Renal cortical epithelial cell (primary cell): ENCODE data around the gene PNPLA6. TPM values are rescaled to one million over a fixed set of nuclear protein-coding genes. Genes with fewer than 3 reads are reported as not detected.

Experiments
- DNase-seq: peaks from one replicate; pipeline ENCODE4 v3.0.0-alpha.2; 2011; ENCODE audit warnings: low read depth
- total RNA-seq: library from RNA; depleted of rRNA; stranded (reverse); fragments of >200 nt; gene quantifications from 2 replicates; pipeline ENCODE4 v1.2.3, GENCODE V29; 2014

Gene PNPLA6
- total RNA-seq, 1 donor from 2014 or later: 149 TPM

DNA sequence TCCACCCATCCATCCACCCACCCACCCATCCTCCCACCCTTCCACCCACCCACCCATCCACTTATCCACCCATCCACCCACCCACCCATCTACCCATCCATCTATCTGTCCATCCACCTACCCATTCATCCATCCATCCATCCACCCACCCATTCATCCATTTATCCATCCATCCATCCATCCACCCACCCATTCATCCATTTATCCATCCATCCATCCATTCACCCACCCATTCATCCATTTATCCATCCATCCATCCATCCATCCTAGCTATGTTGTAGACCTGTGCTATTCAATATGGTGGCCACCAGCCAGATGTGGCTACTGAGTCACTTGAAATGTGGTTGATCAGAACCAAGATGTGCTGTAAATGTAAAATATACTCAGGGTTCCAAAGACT lies 65.2 kb downstream of the PNPLA6 start:
- DNase-seq: no peak

DNA sequence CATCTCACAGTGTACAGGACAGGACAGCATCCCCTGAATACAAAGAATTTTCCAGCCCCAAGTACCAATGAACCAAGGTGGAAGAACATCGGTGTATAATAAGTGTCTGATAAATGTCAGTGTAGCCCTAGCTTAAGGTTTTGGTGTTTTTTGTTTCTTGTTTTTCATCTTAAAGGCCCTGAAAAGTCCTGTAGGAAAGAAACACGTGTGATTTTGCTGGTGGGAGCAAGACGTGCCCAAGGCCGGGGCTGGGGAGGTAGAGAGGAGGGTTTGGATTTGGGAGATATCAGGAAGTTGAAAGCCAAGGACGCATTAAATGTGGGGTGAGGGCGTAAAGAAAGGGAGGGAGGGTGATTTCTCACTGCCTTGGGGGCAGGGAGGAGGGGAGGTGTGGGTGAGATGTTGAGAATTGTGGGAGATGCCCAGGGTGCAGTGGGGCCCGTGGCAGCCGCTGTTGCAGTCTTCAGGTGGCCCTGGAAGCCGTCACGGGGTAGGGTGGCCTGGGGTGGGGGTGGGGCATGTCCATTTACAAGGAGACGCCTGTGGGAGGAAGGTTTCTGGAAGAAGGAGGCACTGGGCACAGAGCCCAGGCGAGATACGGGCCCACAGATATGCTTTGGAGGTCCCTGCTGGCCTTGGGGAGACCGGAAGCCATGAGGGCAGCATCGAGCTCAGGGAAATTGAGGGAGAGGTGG lies 66.9 kb downstream of the PNPLA6 start:
- DNase-seq: no peak

DNA sequence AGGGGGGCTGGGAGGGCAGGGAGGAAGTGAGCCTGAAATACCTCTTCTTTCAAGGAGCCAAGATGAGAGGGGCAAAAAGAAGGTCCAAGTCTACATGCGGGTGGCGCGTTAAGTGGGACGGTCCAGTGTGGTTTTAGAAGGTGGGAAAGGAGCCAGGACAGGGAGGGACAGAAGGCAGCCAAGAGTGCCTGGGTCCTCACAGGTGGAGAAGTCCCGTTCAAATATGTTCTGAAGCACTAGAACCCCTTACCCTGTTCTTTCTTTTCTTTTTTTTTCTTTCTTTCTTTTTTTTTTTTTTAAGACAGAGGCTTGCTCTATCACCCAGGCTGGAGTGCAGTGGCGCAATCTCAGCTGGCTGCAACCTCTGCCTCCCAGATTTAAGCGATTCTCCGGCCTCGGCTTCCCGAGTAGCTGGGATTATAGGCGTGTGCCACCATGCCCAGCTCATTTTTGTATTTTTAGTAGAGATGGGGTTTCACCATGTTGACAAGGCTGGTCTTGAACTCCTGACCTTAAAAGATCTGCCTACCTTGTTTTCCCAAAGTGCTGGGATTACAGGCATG lies 67.5 kb downstream of the PNPLA6 start:
- no peak for DNase-seq

DNA sequence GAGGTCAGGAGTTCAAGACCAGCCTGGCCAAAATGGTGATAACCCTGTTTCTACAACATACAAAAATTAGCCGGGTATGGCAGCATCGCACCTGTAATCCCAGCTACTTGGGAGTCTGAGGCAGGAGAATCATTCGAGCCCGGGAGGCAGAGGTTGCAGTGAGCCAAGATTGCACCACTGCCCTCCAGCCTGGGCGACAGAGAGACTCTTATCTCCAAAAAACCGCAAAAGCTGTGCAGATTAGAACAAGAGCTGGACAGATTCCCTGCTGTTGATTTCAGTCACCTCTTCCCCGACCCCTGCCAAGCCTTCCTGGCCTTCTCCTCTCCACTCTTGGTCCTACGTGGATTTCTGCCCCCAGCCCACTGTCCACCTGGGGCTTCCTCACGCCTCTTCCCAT lies 68.4 kb downstream of the PNPLA6 start:
- no peak for DNase-seq

DNA sequence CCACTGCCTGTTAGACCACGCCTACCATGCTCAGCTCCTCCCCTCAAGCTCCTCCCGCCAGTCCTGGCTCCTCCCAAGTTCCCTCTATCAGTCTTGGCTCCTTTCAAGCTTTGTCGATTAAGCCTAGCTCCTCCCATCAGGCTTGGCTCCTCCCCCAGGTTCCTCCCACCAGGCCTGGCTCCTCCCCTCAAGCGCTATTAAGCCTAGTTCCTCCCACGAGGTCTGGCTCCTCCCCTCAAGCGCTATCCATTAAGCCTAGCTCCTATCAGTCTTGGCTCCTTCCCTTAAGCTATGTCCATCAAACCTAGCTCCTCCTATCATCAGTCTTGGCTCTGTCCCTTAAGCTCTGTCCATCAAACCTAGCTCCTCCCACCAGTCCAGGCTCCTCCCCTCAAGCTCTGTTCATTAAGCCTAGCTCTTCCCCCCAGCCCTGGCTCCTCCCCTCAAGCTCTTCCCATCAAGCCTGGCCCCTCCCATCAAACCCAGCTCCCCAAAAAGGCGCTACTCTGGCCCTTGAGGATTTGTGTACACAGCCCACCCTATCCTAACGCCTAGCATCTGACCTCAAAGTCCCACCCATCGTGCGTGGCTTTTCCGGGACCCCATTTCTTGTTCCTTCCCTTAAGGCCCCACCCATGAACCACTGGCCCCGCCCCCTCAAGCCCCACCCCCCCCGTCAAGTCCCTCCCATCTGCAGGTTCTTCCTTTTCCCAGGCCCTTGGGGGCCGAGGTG lies 70.1 kb downstream of the PNPLA6 start:
- no peak for DNase-seq

DNA sequence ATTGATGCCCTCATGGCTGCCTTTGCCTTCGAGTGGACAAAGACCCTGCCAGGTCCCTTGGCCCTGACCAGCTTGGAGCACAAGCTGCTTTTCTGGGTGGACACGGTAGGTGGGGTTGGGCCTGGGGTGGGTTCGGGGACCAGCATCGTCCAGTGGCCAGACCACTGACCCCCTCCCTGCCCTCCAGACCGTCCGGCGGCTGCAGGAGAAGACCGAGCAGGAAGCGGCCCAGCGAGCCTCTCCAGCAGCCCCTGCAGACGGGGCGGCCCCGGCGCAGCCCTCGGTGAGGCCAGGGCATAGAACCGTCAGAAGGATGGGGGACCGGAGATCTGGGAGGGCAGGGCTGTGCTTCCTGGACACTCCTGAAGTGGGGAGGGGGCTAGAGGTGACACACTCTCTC lies 70.8 kb downstream of the PNPLA6 start:
- DNase-seq: no peak

DNA sequence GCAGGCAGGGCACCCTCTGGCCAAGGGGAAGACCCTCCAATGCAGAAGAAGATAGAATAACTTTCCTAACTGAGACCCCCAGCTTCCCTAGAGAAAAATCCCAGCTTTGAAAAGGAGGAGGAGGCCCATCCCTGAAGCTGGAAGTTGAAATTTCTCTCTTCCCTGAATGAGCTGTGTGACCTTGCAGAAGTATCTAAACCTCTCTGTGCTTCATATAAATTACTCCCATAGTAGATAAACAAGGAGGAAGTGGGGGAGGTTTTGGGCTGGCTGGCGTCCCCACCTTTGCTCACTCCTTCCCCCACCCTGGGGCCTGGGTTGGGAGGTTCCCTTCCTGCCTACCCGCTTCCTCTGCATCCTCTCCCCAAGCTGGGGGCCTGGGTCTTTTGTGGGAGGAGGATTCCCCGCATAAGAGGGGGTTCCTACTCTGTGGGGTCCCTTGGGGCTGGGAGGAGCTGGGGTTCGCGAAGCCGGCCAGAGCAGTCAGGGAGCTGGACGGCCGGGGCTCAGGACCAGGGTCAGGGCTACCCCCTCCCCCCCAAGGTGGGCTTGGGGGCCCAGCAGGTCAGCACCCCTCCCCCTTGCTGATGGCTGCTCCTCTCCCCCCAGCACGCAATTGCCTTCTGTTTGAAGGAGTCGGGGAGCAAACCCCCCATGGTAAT lies 71.8 kb downstream of the PNPLA6 start:
- no peak for DNase-seq

DNA sequence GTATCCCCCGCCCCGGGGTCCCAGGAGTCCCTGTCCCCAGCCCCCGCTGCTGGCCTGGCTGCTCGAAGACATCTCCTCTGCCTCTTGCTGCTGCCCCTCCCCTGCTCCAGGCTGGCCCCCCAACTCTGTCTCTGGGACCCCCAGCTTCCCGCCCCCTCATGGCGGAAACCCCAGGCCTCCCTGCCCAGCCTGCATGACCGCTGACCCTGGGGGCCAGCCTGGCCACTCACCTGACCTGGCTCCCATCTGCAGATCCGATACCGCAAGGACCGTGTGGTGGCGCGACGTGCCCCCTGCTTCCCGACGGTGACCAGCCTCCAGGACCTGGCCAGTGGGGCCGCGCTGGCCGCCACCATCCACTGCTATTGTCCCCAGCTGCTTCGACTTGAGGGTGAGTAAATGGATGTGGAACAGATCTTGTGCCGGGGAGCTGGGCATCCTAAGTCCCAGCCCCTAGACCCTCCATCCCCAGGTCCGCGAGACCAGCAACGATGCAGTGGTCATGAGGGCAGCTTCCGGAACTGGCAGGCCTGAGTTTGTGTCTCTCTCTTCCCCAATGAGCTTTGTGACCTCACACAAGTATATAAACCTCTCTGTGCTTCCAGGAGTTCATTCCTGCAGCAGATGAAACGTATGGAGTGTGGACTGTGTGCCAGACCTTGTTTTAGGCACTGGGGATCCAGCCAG lies 72.5 kb downstream of the PNPLA6 start:
- no peak for DNase-seq

DNA sequence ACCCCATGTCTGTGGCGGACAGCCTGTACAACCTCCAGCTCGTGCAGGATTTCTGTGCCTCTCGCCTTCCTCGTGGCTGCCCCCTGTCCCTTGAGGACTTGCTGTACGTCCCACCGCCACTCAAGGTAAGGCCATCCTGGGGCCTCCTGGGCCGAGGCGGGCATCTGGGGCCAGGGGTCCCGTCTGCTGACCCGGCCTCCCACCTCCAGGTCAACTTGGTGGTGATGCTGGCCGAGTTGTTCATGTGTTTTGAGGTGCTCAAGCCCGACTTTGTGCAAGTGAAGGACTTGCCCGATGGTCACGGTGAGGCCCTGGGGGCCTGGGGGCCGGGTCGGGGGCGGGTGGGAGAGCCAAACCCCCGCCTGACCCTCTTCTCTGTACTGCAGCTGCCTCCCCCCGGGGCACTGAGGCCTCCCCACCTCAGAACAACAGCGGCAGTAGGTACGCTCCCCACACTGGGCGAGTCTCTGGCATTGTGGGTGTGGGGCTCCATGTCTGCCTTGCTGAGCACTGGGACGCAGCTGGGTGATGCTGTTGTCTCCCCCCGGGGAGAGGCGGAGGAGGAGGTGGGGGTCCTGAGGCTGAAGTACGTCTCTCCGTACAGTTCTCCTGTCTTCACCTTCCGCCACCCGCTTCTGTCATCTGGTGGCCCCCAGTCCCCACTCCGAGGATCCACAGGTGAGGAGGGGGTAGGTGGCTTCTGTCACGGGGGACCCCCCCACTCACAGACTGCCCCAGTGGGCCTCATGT lies 75.1 kb downstream of the PNPLA6 start:
- no peak for DNase-seq

Other genes with a start within 250 kb of the PNPLA6 start
- gene INSR, start 241.3 kb upstream of the PNPLA6 start, total RNA-seq: 3.8 and 19.8 TPM in 2 replicates
- 53.0 and 66.0 TPM in 2 replicates for gene ARHGEF18, start 186.8 kb upstream of the PNPLA6 start, total RNA-seq
- gene PEX11G, start 46.7 kb upstream of the PNPLA6 start, total RNA-seq: 5.2 and 6.9 TPM in 2 replicates
- gene ZNF358, start 19.6 kb upstream of the PNPLA6 start, total RNA-seq: 10.9 and 27.1 TPM in 2 replicates
- gene MCOLN1, start 13.1 kb upstream of the PNPLA6 start, total RNA-seq: 3.1 and 5.7 TPM in 2 replicates
- 1.9 and 3.8 TPM in 2 replicates for gene CAMSAP3, start 60.1 kb downstream of the PNPLA6 start, total RNA-seq
- 19.3 and 52.3 TPM in 2 replicates for gene XAB2, start 93.8 kb downstream of the PNPLA6 start, total RNA-seq
- 15.3 and 27.6 TPM in 2 replicates for gene PET100, start 94.1 kb downstream of the PNPLA6 start, total RNA-seq
- 0.30 TPM in 1 of 2 replicates, not detected in the other for gene PCP2, start 98.0 kb downstream of the PNPLA6 start, total RNA-seq
- 47.9 and 118 TPM in 2 replicates for gene STXBP2, start 101.4 kb downstream of the PNPLA6 start, total RNA-seq
- not detected in 2 replicates for gene RETN, start 133.3 kb downstream of the PNPLA6 start, total RNA-seq
- gene MCEMP1, start 141.4 kb downstream of the PNPLA6 start, total RNA-seq: not detected in 2 replicates
- gene TRAPPC5, start 145.1 kb downstream of the PNPLA6 start, total RNA-seq: 47.7 and 118 TPM in 2 replicates
- not detected in 2 replicates for gene FCER2, start 166.4 kb downstream of the PNPLA6 start, total RNA-seq
- not detected in 2 replicates for gene CLEC4G, start 196.4 kb downstream of the PNPLA6 start, total RNA-seq
- gene CD209, start 211.8 kb downstream of the PNPLA6 start, total RNA-seq: 0.15 TPM in 1 of 2 replicates, not detected in the other
- gene CLEC4M, start 227.5 kb downstream of the PNPLA6 start, total RNA-seq: not detected in 2 replicates